Lung (tissue), 12 donors: ENCODE measurements around the gene SKIC3. TPM values are rescaled to one million over a fixed set of nuclear protein-coding genes. Genes with fewer than 3 reads are reported as not detected.

ENCODE experiments used
- ATAC-seq: fragments of 200-7000 bp; cut with Tn5 transposase; one replicate; pipeline ENCODE4 v1.9.1; 2020; ENCODE audit warnings: moderate number of reproducible peaks; ENCODE audit not compliant: insufficient read depth, low FRiP score
- DNase-seq, 3 donors: peaks; one replicate each; pipeline ENCODE4 v3.0.0-alpha.2; 2013 to 2017
- H3K27ac ChIP-seq, 2 donors: one replicate each; pipeline ENCODE4 v1.5.1; 2013; ENCODE audit warnings: mild to moderate bottlenecking in 2 of 2, moderate library complexity in 2 of 2, control low read depth in 1 of 2, inconsistent platforms in 1 of 2, low read depth in 1 of 2, low read length in 1 of 2
- H3K27me3 ChIP-seq, 3 donors: one replicate each; pipeline ENCODE4 v1.5.1; 2013; ENCODE audit warnings: low read length in 2 of 3; ENCODE audit not compliant: control insufficient read depth in 3 of 3, insufficient read depth in 3 of 3
- H3K36me3 ChIP-seq, 4 donors: one replicate each; pipeline ENCODE4 v1.5.1; 2013; ENCODE audit warnings: low read length in 4 of 4, mild to moderate bottlenecking in 1 of 4, moderate library complexity in 1 of 4; ENCODE audit not compliant: control insufficient read depth in 4 of 4, insufficient read depth in 4 of 4
- H3K4me1 ChIP-seq, 5 donors: one replicate each; pipeline ENCODE4 v1.5.1; 2013; ENCODE audit warnings: low read length in 5 of 5, mild to moderate bottlenecking in 2 of 5, moderate library complexity in 1 of 5; ENCODE audit not compliant: control insufficient read depth in 5 of 5, insufficient read depth in 5 of 5
- H3K4me3 ChIP-seq: one replicate; pipeline ENCODE4 v1.5.1; 2013; ENCODE audit warnings: mild to moderate bottlenecking, control low read depth, moderate library complexity
- H3K9ac ChIP-seq, 2 donors: one replicate each; pipeline ENCODE4 v1.5.1; 2013; ENCODE audit warnings: low read length in 2 of 2, control low read depth in 1 of 2; ENCODE audit not compliant: insufficient read depth in 1 of 2
- H3K9me3 ChIP-seq, 4 donors: one replicate each; pipeline ENCODE4 v1.5.1; 2013; ENCODE audit warnings: low read length in 3 of 4, mild to moderate bottlenecking in 1 of 4, moderate library complexity in 1 of 4; ENCODE audit not compliant: control insufficient read depth in 4 of 4, insufficient read depth in 3 of 4
- CTCF ChIP-seq: IDR thresholded peaks from 2 replicates; pipeline ENCODE4 v1.5.1; 2012; ENCODE audit warnings: mild to moderate bottlenecking; ENCODE audit errors: control extremely low read depth, extremely low read depth
- WGBS, 2 donors: extraction: QIAGEN DNeasy Blood & Tissue Kit; methylation state at CpG; one replicate each; pipeline ENCODE4 v1.1.7; 2013; 5-methylcytosine and 5-hydroxymethylcytosine counted together
- polyA plus RNA-seq, 2 donors: library from polyadenylated mRNA; stranded (reverse); fragments of 200-250 nt; gene quantifications; one replicate each; pipeline ENCODE4 v1.2.1, GENCODE V29; 2013
- total RNA-seq, 2 donors: library from RNA; depleted of rRNA in 1 of 2; stranded (reverse); fragments of >200 nt in 1 of 2; gene quantifications; one replicate each; pipeline ENCODE4 v1.2.1, GENCODE V29; 2014 to 2021
- donor health status: control.
- donor health status: control.
- donor health status: Bipolar disorder and iron deficiency.
- donor health status: healthy.
- donor health status: DM: yes; HTN: yes; CAD: no.

The SKIC3 gene
- total and polyA plus RNA-seq, 4 donors, result 15.1 to 136 (median 40.7) TPM

GRCh38 chr5:95581576-95581975, 26.8 kb upstream of the SKIC3 start:
- ATAC-seq (no peak), DNase-seq (no peak)
- Histone ChIP-seq H3K27ac (no peak overlapping the region), H3K27me3 (no peaks in the 10 kb centered on the region), H3K36me3 (peaks cover 0 to 4% (median under 1%) of the 10 kb centered on the region in 4 donors), H3K4me3 (no peak overlapping the region), H3K9me3 (no peaks in the 10 kb centered on the region), H3K9ac (no peak overlapping the region), H3K4me1 (no peaks in the 10 kb centered on the region)
- WGBS, 2 donors, result 93 to 98% methylated on average over 2 of the region's 2 CpGs
- no peak for TF ChIP-seq CTCF

- no peaks in the 10 kb centered on the region for H3K4me1 ChIP-seq
- no peaks in the 10 kb centered on the region for H3K9me3 ChIP-seq
- H3K4me3 ChIP-seq, result no peak overlapping the region
- DNase-seq (no peak), ATAC-seq (no peak)
- H3K9ac ChIP-seq, result no peak overlapping the region
- no peak for TF ChIP-seq CTCF
- no peaks in the 10 kb centered on the region for H3K27me3 ChIP-seq
- 87 to 95% methylated on average over 2 of the region's 2 CpGs for WGBS, 2 donors
- H3K27ac ChIP-seq, result no peak overlapping the region
- peaks cover 0 to 8% (median 3%) of the 10 kb centered on the region in 4 donors for H3K36me3 ChIP-seq
Measured at GRCh38 chr5:95572016-95572415, 17.2 kb upstream of the SKIC3 start.

- 74 to 85% methylated on average over 4 of the region's 4 CpGs for WGBS, 2 donors
- no peak overlapping the region for H3K27ac ChIP-seq
- DNase-seq, result peak in 2 of 3 donors; percentile 3 to 16
- H3K9me3 ChIP-seq, result no peaks in the 10 kb centered on the region
- no peak for TF ChIP-seq CTCF
- H3K4me3 ChIP-seq, result no peak overlapping the region
- no peak for ATAC-seq
- peaks cover 0 to 8% (median 4%) of the 10 kb centered on the region in 4 donors for H3K36me3 ChIP-seq
- H3K9ac ChIP-seq, result no peak overlapping the region
- H3K4me1 ChIP-seq, result peaks cover 0 to 3% (median 0%) of the 10 kb centered on the region in 5 donors
- no peaks in the 10 kb centered on the region for H3K27me3 ChIP-seq
Measured at GRCh38 chr5:95565280-95565920, 10.6 kb upstream of the SKIC3 start.

- Histone ChIP-seq H3K27ac (no peak overlapping the region), H3K27me3 (no peaks in the 10 kb centered on the region), H3K9ac (no peak overlapping the region), H3K36me3 (peaks cover 0 to 8% (median 4%) of the 10 kb centered on the region in 4 donors), H3K4me1 (peaks cover 0 to 3% (median 0%) of the 10 kb centered on the region in 5 donors), H3K9me3 (no peaks in the 10 kb centered on the region), H3K4me3 (no peak overlapping the region)
- ATAC-seq (no peak), DNase-seq (peak in 2 of 3 donors; percentile 1 to 2)
- 82 to 85% methylated on average over 4 of the region's 4 CpGs for WGBS, 2 donors
- no peak for TF ChIP-seq CTCF
Measured at GRCh38 chr5:95564450-95564849, 9.7 kb upstream of the SKIC3 start.
